Transverse colon (tissue), 4 donors: ENCODE measurements around the gene BSDC1. TPM values are rescaled to one million over a fixed set of nuclear protein-coding genes. Genes with fewer than 3 reads are reported as not detected.
"Not testable (repeated sequence)": the region's sequence is repeated elsewhere in the genome, so short reads cannot be mapped to it uniquely, and the experiment has no call there.

Source experiments
- DNase-seq: peaks from one replicate; pipeline ENCODE4 v3.0.0-alpha.2; 2019
- H3K27ac ChIP-seq, 4 donors: fragments of 200-600 bp; sonication (generic); 2 replicates each; pipeline ENCODE4 v1.5.1; 2016 to 2018; ENCODE audit warnings: inconsistent platforms in 4 of 4
- H3K27me3 ChIP-seq: fragments of 200-600 bp; sonication (generic); 2 replicates; pipeline ENCODE4 v1.5.1; 2017; ENCODE audit warnings: inconsistent platforms
- H3K36me3 ChIP-seq, 4 donors: fragments of 200-600 bp; sonication (generic); 2 replicates each; pipeline ENCODE4 v1.5.1; 2017 to 2019; ENCODE audit warnings: inconsistent platforms in 4 of 4
- H3K4me1 ChIP-seq, 4 donors: fragments of 200-600 bp; sonication (generic); 2 replicates each; pipeline ENCODE4 v1.5.1; 2017 to 2020; ENCODE audit warnings: inconsistent platforms in 4 of 4
- H3K4me3 ChIP-seq, 4 donors: fragments of 200-600 bp; sonication (generic); 1 replicate in 1 of 4; 2 replicates in 3 of 4; pipeline versions ENCODE4 v1.5.1 to v1.6.1; 2017 to 2019; ENCODE audit warnings: inconsistent platforms in 4 of 4
- H3K9me3 ChIP-seq, 2 donors: fragments of 200-600 bp; sonication (generic); 2 replicates each; pipeline ENCODE4 v1.5.1; 2017 to 2019; ENCODE audit warnings: inconsistent platforms in 2 of 2
- EP300 ChIP-seq: sonication (generic); formaldehyde crosslinking; IDR thresholded peaks from one replicate; pipeline ENCODE4 v1.6.1; 2017; ENCODE audit warnings: antibody characterized with exemption, low read depth
- POLR2A ChIP-seq: fragments of 450-650 bp; IDR thresholded peaks from one replicate; pipeline ENCODE4 v1.6.1; 2016; ENCODE audit warnings: antibody characterized with exemption, mild to moderate bottlenecking, moderate library complexity
- POLR2AphosphoS5 ChIP-seq, 3 donors: sonication (generic); formaldehyde crosslinking; IDR thresholded peaks; one replicate each; pipeline ENCODE4 v1.6.1; 2016; ENCODE audit warnings: antibody characterized with exemption in 3 of 3
- WGBS, 2 donors: methylation state at CpG; one replicate each; pipeline ENCODE4 v1.1.5; 2018; ENCODE audit warnings: low coverage in 1 of 2; 5-methylcytosine and 5-hydroxymethylcytosine counted together
- in situ Hi-C, 4 donors: fragments of 200-750 bp; cut with MboI; loops; one replicate each; pipeline versions ENCODE4 v1.15.0 to v1.15.1; 2017; ENCODE audit warnings: low sequenced_read_pairs in 3 of 4, low pct_ligation_motif_present in 1 of 4, low pct_unique_long_range_greater_than_20kb in 1 of 4
- intact Hi-C: fragments of 100-400 bp; cut with DNase I; formaldehyde crosslinking; loops from one replicate; pipeline ENCODE4 v1.15.1; 2023; ENCODE audit warnings: low total_unique reads
- total RNA-seq, 4 donors: library from RNA; depleted of rRNA; stranded (reverse); fragments of >200 nt; gene quantifications; one replicate each; pipeline ENCODE4 v1.1.0, GENCODE V29; 2016
- TF ChIP-seq, protein P1 (sequence below), 5 experiments: fragments of 200-600 bp in 3 of 5; fragments of 450-650 bp in 2 of 5; sonication (generic) in 3 of 5; IDR thresholded peaks; 1 replicate in 2 of 5; 2 replicates in 3 of 5; pipeline ENCODE4 v1.5.1; 2016 to 2017; ENCODE audit warnings: antibody characterized with exemption in 5 of 5, inconsistent platforms in 3 of 5, mild to moderate bottlenecking in 2 of 5, moderate library complexity in 1 of 5

Gene BSDC1
- 100 to 1,000 TPM in 3 of 4 donors, 10 to 100 TPM in 1; 94.8 to 140 (median 117) TPM for total RNA-seq

DNA sequence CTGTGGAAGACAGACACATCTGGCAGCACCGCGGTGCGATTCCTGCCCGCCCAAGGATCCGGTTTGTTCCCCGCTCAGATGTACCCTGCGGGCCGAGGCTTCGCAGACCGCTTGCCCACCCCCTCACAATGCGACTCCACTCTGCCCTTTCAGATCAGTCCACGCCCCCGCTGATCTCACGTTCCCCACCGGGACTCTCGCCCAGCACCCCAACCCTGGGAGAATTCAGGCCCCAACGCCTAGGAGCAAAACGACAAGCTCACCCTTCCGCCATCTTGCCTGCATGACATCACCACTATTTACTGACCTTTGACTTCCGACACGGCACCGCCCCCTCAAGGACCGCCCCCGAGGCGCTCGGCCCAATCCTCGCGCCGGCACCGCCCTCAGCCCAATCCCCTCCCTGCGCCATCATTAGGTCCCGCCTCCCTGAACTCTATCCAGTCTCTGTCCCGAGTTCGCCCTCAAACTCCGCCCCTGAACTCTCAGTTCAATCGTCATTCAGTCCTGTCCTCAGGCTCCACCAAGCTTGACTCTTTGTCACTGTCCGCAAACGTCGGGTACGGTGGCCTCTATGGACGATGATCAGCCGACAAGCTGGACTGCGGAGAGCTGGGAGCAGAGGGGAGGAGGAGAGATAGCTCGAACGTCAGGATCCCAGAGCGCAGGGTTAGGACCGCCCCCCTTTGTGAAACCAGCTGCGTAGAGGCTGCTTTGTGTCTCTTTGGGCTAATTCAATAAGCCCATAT, at the start of gene BSDC1:
TSS of gene BSDC1 (minus strand) at position 301 of the 749 bp plus-strand sequence. CDS start at position 274, 27 bp downstream.
- Histone ChIP-seq H3K36me3 (peaks cover 0 to 16% (median 4%) of the 10 kb centered on the region in 4 donors), H3K27me3 (no peaks in the 10 kb centered on the region), H3K9me3 (no peaks in the 10 kb centered on the region), H3K27ac (peak within 1 kb of the TSS; percentile 86 to 98 (median 90)), H3K4me3 (peak within 1 kb of the TSS; percentile 65 to 98 (median 72)), H3K4me1 (peaks cover 23 to 34% (median 29%) of the 10 kb centered on the region in 4 donors)
- DNase-seq: peak; percentile 99
- WGBS, 2 donors: 0 to 2% methylated on average over 13 to 48 of the region's 48 CpGs
- in situ Hi-C loops: loop anchor here in 1 of 4 donors (25.0 kb wide), 1 partner anchor 182 kb away; the partner anchor contains the start of genes CCDC28B, DCDC2B, EIF3I and IQCC
- intact Hi-C loops: no loop called here
- TF ChIP-seq POLR2A (peak; percentile 96), EP300 (no peak), POLR2AphosphoS5 (IDR thresholded peaks at IDR 0.05) (peak; percentile 96 to 99 (median 98))
- TF ChIP-seq, protein P1, sequence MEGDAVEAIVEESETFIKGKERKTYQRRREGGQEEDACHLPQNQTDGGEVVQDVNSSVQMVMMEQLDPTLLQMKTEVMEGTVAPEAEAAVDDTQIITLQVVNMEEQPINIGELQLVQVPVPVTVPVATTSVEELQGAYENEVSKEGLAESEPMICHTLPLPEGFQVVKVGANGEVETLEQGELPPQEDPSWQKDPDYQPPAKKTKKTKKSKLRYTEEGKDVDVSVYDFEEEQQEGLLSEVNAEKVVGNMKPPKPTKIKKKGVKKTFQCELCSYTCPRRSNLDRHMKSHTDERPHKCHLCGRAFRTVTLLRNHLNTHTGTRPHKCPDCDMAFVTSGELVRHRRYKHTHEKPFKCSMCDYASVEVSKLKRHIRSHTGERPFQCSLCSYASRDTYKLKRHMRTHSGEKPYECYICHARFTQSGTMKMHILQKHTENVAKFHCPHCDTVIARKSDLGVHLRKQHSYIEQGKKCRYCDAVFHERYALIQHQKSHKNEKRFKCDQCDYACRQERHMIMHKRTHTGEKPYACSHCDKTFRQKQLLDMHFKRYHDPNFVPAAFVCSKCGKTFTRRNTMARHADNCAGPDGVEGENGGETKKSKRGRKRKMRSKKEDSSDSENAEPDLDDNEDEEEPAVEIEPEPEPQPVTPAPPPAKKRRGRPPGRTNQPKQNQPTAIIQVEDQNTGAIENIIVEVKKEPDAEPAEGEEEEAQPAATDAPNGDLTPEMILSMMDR (IDR thresholded peaks at IDR 0.05): no peak

DNA sequence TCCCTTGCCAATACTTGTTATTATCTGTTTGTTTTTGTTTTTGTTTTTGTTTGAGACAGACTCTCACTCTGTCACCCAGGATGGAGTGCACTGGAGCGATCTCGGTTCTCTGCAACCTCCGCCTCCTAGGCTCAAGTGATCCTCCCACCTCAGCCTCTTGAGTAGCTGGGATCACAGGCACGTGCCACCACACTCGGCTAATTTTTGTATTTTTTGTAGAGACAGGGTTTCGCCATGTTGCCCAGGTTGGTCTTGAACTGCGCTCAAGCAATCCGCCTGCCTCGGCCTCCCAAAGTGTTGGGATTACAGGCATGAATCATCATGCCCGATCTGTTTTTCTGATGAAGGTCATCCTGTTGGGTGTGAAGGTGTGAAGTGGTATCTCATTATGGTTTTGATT, 47.2 kb upstream of the BSDC1 start:
- H3K27ac ChIP-seq, H3K9me3 ChIP-seq, DNase-seq, H3K4me3 ChIP-seq, H3K36me3 ChIP-seq, in situ Hi-C loops, H3K4me1 ChIP-seq, intact Hi-C loops: not testable (repeated sequence)
- H3K27me3 ChIP-seq: peaks cover 25% of the 10 kb centered on the region
- 90 to 91% methylated on average over 10 of the region's 10 CpGs for WGBS, 2 donors

DNA sequence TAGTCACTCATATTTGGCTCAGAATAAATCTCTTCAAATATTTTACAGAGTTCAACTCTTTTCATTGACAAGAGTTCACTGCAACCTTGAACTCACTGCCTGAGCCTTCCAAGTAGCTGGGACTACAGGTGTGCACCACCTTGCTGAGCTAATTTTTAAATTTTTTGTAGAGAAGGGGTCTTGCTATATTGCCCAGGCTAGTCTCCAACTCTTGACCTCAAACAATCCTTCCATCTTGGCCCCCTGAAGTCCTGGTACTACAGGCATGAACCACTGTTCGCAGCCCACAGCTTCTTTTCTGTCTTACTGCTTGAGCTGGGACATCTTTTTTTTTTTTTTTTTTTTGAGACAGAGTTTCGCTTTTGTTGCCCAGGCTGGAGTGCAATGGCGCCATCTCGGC, 44.5 kb upstream of the BSDC1 start:
- H3K27ac ChIP-seq, intact Hi-C loops, DNase-seq, in situ Hi-C loops, H3K4me1 ChIP-seq, H3K9me3 ChIP-seq, H3K4me3 ChIP-seq, H3K36me3 ChIP-seq: not testable (repeated sequence)
- peaks cover 20% of the 10 kb centered on the region for H3K27me3 ChIP-seq
- 94 to 100% methylated on average over 1 to 4 of the region's 4 CpGs for WGBS, 2 donors

DNA sequence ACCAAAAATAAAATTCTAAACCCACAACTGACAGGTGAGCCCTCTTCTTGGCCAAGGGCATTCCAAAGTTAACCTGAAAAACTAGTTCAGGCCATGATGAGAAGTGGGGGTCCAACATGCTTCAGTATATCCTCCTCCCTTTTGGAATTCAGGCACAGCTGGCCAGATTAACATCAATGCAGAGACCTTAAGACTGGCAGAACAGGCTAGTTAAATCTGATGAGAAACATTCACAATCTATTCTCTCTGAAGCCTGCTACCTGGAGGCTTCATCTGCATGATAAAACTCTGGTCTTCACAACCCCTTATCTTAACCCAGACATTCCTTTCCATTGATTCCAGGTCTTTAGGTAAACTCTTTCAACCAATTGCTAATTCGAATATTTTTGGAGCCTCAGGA, 43.9 kb upstream of the BSDC1 start:
- intact Hi-C loops: no loop called here
- no peaks in the 10 kb centered on the region for H3K4me1 ChIP-seq
- WGBS, 2 donors: 33 to 57% methylated on average over 1 of the region's 1 CpG
- H3K36me3 ChIP-seq: no peaks in the 10 kb centered on the region
- TF ChIP-seq POLR2AphosphoS5 (IDR thresholded peaks at IDR 0.05) (no peak), EP300 (no peak), POLR2A (no peak)
- TF ChIP-seq, protein P1 (IDR thresholded peaks at IDR 0.05): no peak
- no peak overlapping the region for H3K27ac ChIP-seq
- H3K27me3 ChIP-seq: peaks cover 16% of the 10 kb centered on the region
- no peaks in the 10 kb centered on the region for H3K9me3 ChIP-seq
- DNase-seq: no peak
- no peak overlapping the region for H3K4me3 ChIP-seq
- in situ Hi-C loops: no loop called here

GRCh38 chr1:32431736-32432400, 37.6 kb upstream of the BSDC1 start:
- DNase-seq: no peak
- TF ChIP-seq, protein P1 (IDR thresholded peaks at IDR 0.05): no peak
- no peak for TF ChIP-seq POLR2A
- no peak for TF ChIP-seq POLR2AphosphoS5 (IDR thresholded peaks at IDR 0.05)
- TF ChIP-seq EP300: no peak
- no peak overlapping the region for H3K27ac ChIP-seq
- no peak overlapping the region for H3K4me3 ChIP-seq
- intact Hi-C loops: no loop called here
- no peaks in the 10 kb centered on the region for H3K9me3 ChIP-seq
- 42 to 58% methylated on average over 2 to 4 of the region's 4 CpGs for WGBS, 2 donors
- peaks cover 0 to 2% (median under 1%) of the 10 kb centered on the region in 4 donors for H3K4me1 ChIP-seq
- in situ Hi-C loops: no loop called here
- peaks cover 13% of the 10 kb centered on the region for H3K27me3 ChIP-seq
- no peaks in the 10 kb centered on the region for H3K36me3 ChIP-seq
